ENCODE measurements around the gene DNAH14.

DNAH14 gene

DNA sequence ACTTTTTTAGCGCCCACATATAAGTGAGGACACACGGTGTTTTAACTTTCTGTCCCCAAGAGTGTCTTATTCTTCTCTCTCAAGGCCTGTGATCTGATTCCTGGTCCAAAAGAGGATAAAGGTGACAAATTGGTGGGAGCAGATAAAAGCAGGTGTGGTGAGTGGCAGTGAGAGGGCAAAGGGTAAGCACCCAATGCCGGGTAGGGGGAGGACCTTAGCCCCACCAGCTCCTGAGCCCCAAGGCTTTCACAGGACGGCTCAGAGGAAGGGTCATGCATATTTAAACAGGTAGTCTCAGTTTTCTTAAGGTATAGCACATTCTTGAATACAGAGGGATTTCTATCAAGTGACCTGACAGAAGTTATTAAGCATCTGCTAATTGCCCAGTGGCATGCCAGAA lies 478.8 kb downstream of the DNAH14 start:
- TF ChIP-seq YY1 (IDR thresholded peaks at IDR 0.05; ENCODE audit: low read depth) (no peak), EGR1 (IDR thresholded peaks at IDR 0.05) (no peak), TCF12 (IDR thresholded peaks at IDR 0.05; ENCODE audit: low read depth) (no peak), TAF1 (IDR thresholded peaks at IDR 0.05; ENCODE audit: low read depth) (no peak), EP300 (IDR thresholded peaks at IDR 0.05; ENCODE audit: borderline replicate concordance) (no peak), CEBPB (IDR thresholded peaks at IDR 0.05) (no peak), CREB1 (IDR thresholded peaks at IDR 0.05; ENCODE audit: low read depth) (no peak), FOXM1 (IDR thresholded peaks at IDR 0.05; ENCODE audit: borderline replicate concordance, low read depth) (no peak), ZBTB7A (IDR thresholded peaks at IDR 0.05; ENCODE audit: low read depth) (no peak), TEAD4 (IDR thresholded peaks at IDR 0.05) (no peak), RAD21 (IDR thresholded peaks at IDR 0.05; ENCODE audit: low read depth) (no peak), NFIC (IDR thresholded peaks at IDR 0.05) (no peak)
- TF ChIP-seq, protein P1, sequence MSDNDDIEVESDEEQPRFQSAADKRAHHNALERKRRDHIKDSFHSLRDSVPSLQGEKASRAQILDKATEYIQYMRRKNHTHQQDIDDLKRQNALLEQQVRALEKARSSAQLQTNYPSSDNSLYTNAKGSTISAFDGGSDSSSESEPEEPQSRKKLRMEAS (IDR thresholded peaks at IDR 0.05), result no peak
- TF ChIP-seq, protein P2, sequence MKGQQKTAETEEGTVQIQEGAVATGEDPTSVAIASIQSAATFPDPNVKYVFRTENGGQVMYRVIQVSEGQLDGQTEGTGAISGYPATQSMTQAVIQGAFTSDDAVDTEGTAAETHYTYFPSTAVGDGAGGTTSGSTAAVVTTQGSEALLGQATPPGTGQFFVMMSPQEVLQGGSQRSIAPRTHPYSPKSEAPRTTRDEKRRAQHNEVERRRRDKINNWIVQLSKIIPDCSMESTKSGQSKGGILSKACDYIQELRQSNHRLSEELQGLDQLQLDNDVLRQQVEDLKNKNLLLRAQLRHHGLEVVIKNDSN (IDR thresholded peaks at IDR 0.05), result no peak
- TF ChIP-seq, protein P3, sequence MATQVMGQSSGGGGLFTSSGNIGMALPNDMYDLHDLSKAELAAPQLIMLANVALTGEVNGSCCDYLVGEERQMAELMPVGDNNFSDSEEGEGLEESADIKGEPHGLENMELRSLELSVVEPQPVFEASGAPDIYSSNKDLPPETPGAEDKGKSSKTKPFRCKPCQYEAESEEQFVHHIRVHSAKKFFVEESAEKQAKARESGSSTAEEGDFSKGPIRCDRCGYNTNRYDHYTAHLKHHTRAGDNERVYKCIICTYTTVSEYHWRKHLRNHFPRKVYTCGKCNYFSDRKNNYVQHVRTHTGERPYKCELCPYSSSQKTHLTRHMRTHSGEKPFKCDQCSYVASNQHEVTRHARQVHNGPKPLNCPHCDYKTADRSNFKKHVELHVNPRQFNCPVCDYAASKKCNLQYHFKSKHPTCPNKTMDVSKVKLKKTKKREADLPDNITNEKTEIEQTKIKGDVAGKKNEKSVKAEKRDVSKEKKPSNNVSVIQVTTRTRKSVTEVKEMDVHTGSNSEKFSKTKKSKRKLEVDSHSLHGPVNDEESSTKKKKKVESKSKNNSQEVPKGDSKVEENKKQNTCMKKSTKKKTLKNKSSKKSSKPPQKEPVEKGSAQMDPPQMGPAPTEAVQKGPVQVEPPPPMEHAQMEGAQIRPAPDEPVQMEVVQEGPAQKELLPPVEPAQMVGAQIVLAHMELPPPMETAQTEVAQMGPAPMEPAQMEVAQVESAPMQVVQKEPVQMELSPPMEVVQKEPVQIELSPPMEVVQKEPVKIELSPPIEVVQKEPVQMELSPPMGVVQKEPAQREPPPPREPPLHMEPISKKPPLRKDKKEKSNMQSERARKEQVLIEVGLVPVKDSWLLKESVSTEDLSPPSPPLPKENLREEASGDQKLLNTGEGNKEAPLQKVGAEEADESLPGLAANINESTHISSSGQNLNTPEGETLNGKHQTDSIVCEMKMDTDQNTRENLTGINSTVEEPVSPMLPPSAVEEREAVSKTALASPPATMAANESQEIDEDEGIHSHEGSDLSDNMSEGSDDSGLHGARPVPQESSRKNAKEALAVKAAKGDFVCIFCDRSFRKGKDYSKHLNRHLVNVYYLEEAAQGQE (IDR thresholded peaks at IDR 0.05; ENCODE audit: low read depth), result no peak

DNA sequence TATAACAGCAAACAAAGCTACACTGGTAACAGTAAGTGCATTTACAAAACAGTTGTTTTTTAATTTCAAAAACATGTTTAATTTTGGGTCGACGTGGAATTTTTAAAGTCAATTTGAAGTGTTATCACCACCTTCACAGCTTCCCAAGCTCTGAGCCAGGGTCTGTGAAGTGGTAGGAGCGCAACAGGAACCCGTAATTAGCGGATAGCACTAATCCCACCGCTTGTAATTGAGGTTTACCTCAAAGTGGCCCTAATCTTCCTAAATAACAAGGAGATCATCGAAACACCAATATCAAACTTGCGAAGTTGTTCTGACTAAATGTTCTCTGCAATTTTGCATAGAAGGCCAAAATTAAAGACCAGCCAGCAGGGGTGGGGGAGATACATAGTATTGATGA lies 479.6 kb downstream of the DNAH14 start:
- TF ChIP-seq, protein P1 (IDR thresholded peaks at IDR 0.05), result no peak
- no peak for TF ChIP-seq CREB1 (IDR thresholded peaks at IDR 0.05; ENCODE audit: low read depth)
- TF ChIP-seq FOXM1 (IDR thresholded peaks at IDR 0.05; ENCODE audit: borderline replicate concordance, low read depth), result no peak
- no peak for TF ChIP-seq ZBTB7A (IDR thresholded peaks at IDR 0.05; ENCODE audit: low read depth)
- TF ChIP-seq RAD21 (IDR thresholded peaks at IDR 0.05; ENCODE audit: low read depth), result no peak
- TF ChIP-seq EP300 (IDR thresholded peaks at IDR 0.05; ENCODE audit: borderline replicate concordance), result no peak
- no peak for TF ChIP-seq YY1 (IDR thresholded peaks at IDR 0.05; ENCODE audit: low read depth)
- no peak for TF ChIP-seq TAF1 (IDR thresholded peaks at IDR 0.05; ENCODE audit: low read depth)
- TF ChIP-seq EGR1 (IDR thresholded peaks at IDR 0.05), result no peak
- TF ChIP-seq, protein P3 (IDR thresholded peaks at IDR 0.05; ENCODE audit: low read depth), result no peak

DNA sequence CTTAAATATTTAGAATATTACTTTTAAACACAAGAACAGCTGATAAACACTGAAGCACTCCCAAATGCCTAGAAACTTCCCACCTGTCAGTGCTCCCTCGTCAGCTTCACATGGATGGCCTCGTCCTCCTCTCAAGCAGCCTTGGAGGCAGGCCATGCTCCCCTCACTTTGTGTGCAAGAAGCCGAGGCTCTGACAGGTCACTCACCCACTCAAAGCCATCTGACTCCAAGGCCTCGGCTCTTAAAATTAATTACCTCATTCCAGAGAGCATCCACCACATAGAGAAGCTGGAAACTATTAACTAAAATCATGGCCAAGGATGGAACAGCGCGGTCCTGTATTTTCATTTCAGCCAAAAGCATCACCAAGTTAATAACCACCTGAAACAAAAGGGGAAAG lies 480.6 kb downstream of the DNAH14 start:
- TF ChIP-seq TEAD4 (IDR thresholded peaks at IDR 0.05) (no peak), RAD21 (IDR thresholded peaks at IDR 0.05; ENCODE audit: low read depth) (no peak), CREB1 (IDR thresholded peaks at IDR 0.05; ENCODE audit: low read depth) (no peak), EGR1 (IDR thresholded peaks at IDR 0.05) (no peak), NFIC (IDR thresholded peaks at IDR 0.05) (no peak), ZBTB7A (IDR thresholded peaks at IDR 0.05; ENCODE audit: low read depth) (no peak), TAF1 (IDR thresholded peaks at IDR 0.05; ENCODE audit: low read depth) (no peak), EP300 (IDR thresholded peaks at IDR 0.05; ENCODE audit: borderline replicate concordance) (no peak), CEBPB (IDR thresholded peaks at IDR 0.05) (no peak), YY1 (IDR thresholded peaks at IDR 0.05; ENCODE audit: low read depth) (no peak), FOXM1 (IDR thresholded peaks at IDR 0.05; ENCODE audit: borderline replicate concordance, low read depth) (no peak), TCF12 (IDR thresholded peaks at IDR 0.05; ENCODE audit: low read depth) (no peak)
- TF ChIP-seq, protein P1 (IDR thresholded peaks at IDR 0.05), result no peak
- TF ChIP-seq, protein P3 (IDR thresholded peaks at IDR 0.05; ENCODE audit: low read depth), result no peak
- TF ChIP-seq, protein P2 (IDR thresholded peaks at IDR 0.05), result no peak

DNA sequence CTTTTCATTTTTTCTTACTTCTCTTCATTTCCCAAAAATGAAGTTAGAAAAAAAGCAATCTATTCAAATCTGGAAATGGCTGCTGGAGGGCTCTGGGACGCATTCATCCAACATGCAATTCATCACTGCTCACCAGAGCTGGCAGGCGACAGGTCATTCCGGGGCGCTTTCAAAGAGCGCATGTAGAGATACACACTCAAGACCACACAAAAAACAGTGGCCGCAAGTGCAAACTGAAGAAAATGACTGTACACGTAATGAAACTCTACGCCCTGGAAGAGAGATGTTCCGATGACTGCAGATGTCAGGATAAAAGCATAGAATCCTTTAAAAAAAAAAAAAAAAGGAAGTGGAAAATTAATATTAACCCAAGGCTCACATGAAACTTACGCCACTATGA lies 482.8 kb downstream of the DNAH14 start:
- no peak for TF ChIP-seq TCF12 (IDR thresholded peaks at IDR 0.05; ENCODE audit: low read depth)
- TF ChIP-seq FOXM1 (IDR thresholded peaks at IDR 0.05; ENCODE audit: borderline replicate concordance, low read depth), result no peak
- TF ChIP-seq NFIC (IDR thresholded peaks at IDR 0.05), result no peak
- TF ChIP-seq, protein P1 (IDR thresholded peaks at IDR 0.05), result no peak
- TF ChIP-seq YY1 (IDR thresholded peaks at IDR 0.05; ENCODE audit: low read depth), result no peak
- no peak for TF ChIP-seq CREB1 (IDR thresholded peaks at IDR 0.05; ENCODE audit: low read depth)
- TF ChIP-seq, protein P3 (IDR thresholded peaks at IDR 0.05; ENCODE audit: low read depth), result no peak
- TF ChIP-seq ZBTB7A (IDR thresholded peaks at IDR 0.05; ENCODE audit: low read depth), result no peak

All from Ishikawa (cell line).